Fibroblast of lung (primary cell): ENCODE results near the gene ANKRD62.
"Not testable (repeated sequence)": the region's sequence is repeated elsewhere in the genome, so short reads cannot be mapped to it uniquely, and the experiment has no call there.

Experiments used
- EZH2 ChIP-seq: IDR thresholded peaks from 2 replicates; pipeline ENCODE4 v1.5.1; 2012; ENCODE audit warnings: low read length, control low read depth, mild to moderate bottlenecking; ENCODE audit errors: missing control alignments
- TF ChIP-seq, protein P1 (sequence below), 2 donors: IDR thresholded peaks in 1 of 2; conservative IDR thresholded peaks in 1 of 2; 1 replicate in 1 of 2; 2 replicates in 1 of 2; pipeline ENCODE4 v1.5.1; 2011 to 2012; ENCODE audit warnings: low read length in 2 of 2, control low read depth in 1 of 2, inconsistent platforms in 1 of 2, low read depth in 1 of 2, mild to moderate bottlenecking in 1 of 2

- TF ChIP-seq, protein P1, sequence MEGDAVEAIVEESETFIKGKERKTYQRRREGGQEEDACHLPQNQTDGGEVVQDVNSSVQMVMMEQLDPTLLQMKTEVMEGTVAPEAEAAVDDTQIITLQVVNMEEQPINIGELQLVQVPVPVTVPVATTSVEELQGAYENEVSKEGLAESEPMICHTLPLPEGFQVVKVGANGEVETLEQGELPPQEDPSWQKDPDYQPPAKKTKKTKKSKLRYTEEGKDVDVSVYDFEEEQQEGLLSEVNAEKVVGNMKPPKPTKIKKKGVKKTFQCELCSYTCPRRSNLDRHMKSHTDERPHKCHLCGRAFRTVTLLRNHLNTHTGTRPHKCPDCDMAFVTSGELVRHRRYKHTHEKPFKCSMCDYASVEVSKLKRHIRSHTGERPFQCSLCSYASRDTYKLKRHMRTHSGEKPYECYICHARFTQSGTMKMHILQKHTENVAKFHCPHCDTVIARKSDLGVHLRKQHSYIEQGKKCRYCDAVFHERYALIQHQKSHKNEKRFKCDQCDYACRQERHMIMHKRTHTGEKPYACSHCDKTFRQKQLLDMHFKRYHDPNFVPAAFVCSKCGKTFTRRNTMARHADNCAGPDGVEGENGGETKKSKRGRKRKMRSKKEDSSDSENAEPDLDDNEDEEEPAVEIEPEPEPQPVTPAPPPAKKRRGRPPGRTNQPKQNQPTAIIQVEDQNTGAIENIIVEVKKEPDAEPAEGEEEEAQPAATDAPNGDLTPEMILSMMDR (conservative IDR thresholded peaks at IDR 0.05 in 1 of 2, IDR thresholded peaks at IDR 0.05 in 1 of 2; ENCODE audit: low read depth in 1 of 2, low read length in 2 of 2), result not testable (repeated sequence)
- not testable (repeated sequence) for TF ChIP-seq EZH2
Observed at GRCh38 chr18:12149431-12149830, 55.8 kb downstream of the ANKRD62 start.
